Vagina (tissue), 2 donors: ENCODE measurements around the gene C3orf62.

Source experiments
- CTCF ChIP-seq, 3 experiments: fragments of 450-650 bp in 2 of 3; fragments of 200-600 bp in 1 of 3; sonication (generic) in 1 of 3; IDR thresholded peaks; one replicate each; pipeline ENCODE4 v1.5.1; 2017 to 2019; ENCODE audit warnings: antibody characterized with exemption in 3 of 3, mild to moderate bottlenecking in 2 of 3, moderate library complexity in 2 of 3
- POLR2A ChIP-seq, 2 donors: fragments of 450-650 bp; IDR thresholded peaks; one replicate each; pipeline ENCODE4 v1.6.1; 2017; ENCODE audit warnings: antibody characterized with exemption in 2 of 2, mild to moderate bottlenecking in 2 of 2, moderate library complexity in 2 of 2

GRCh38 chr3:49305608-49306007, 28.6 kb upstream of the C3orf62 start:
- no peak for TF ChIP-seq POLR2A (IDR thresholded peaks at IDR 0.05)
- TF ChIP-seq CTCF (IDR thresholded peaks at IDR 0.05) = no peak
